Suppressor macrophage treated with lipopolysaccharide for 4 hours (primary cell): ENCODE data around the gene THBS2.
"Not testable (repeated sequence)": the region's sequence is repeated elsewhere in the genome, so short reads cannot be mapped to it uniquely, and the experiment has no call there.

ENCODE experiments used
- DNase-seq: peaks from one replicate; pipeline ENCODE4 v3.0.0-alpha.2; 2020

Gene THBS2

GRCh38 chr6:169205176-169206160, 48.2 kb downstream of the THBS2 start:
- no peak for DNase-seq

GRCh38 chr6:169204167-169204566, 49.5 kb downstream of the THBS2 start:
- DNase-seq, result no peak

- no peak for DNase-seq
These were observed 51.7 kb downstream of the THBS2 start for GRCh38 chr6:169201985-169202384.

GRCh38 chr6:169200893-169201514, 52.6 kb downstream of the THBS2 start:
- no peak for DNase-seq

GRCh38 chr6:169199625-169200335, 53.9 kb downstream of the THBS2 start:
- DNase-seq, result no peak

GRCh38 chr6:169198885-169199284, 54.8 kb downstream of the THBS2 start:
- DNase-seq, result no peak

GRCh38 chr6:169197929-169198328, 55.7 kb downstream of the THBS2 start:
- DNase-seq, result not testable (repeated sequence)

- not testable (repeated sequence) for DNase-seq
These were observed 57.4 kb downstream of the THBS2 start for GRCh38 chr6:169196279-169196678.

- no peak for DNase-seq
These were observed 58.9 kb downstream of the THBS2 start for GRCh38 chr6:169194737-169195136.

GRCh38 chr6:169190970-169191369, 62.7 kb downstream of the THBS2 start:
- no peak for DNase-seq

GRCh38 chr6:169190144-169190584, 63.5 kb downstream of the THBS2 start:
- DNase-seq, result no peak

GRCh38 chr6:169189686-169190085, 64.0 kb downstream of the THBS2 start:
- DNase-seq, result no peak

GRCh38 chr6:169189182-169189581, 64.5 kb downstream of the THBS2 start:
- DNase-seq, result no peak

- no peak for DNase-seq
These were observed 65.2 kb downstream of the THBS2 start for GRCh38 chr6:169188475-169188874.

GRCh38 chr6:169188051-169188470, 65.6 kb downstream of the THBS2 start:
- DNase-seq, result no peak

- no peak for DNase-seq
These were observed 67.0 kb downstream of the THBS2 start for GRCh38 chr6:169186496-169187169.

GRCh38 chr6:169185692-169186485, 67.8 kb downstream of the THBS2 start:
- no peak for DNase-seq

GRCh38 chr6:169185011-169185521, 68.6 kb downstream of the THBS2 start:
- DNase-seq, result no peak

GRCh38 chr6:169184419-169184818, 69.2 kb downstream of the THBS2 start:
- no peak for DNase-seq

- no peak for DNase-seq
These were observed 70.4 kb downstream of the THBS2 start for GRCh38 chr6:169183233-169183632.

GRCh38 chr6:169179831-169180230, 73.8 kb downstream of the THBS2 start:
- not testable (repeated sequence) for DNase-seq
